ENCODE results near the gene NAA80.

Gene NAA80

GRCh38 chr3:50254577-50255250 lies 44.5 kb downstream of the NAA80 start:
- FAIRE-seq: no peak

GRCh38 chr3:50251220-50251619 lies 48.0 kb downstream of the NAA80 start:
- FAIRE-seq: no peak

GRCh38 chr3:50250514-50250913 lies 48.7 kb downstream of the NAA80 start:
- FAIRE-seq: no peak

- FAIRE-seq: no peak
Measured at GRCh38 chr3:50249457-50249856, 49.7 kb downstream of the NAA80 start.

- no peak for FAIRE-seq
Measured at GRCh38 chr3:50248387-50248786, 50.8 kb downstream of the NAA80 start.

GRCh38 chr3:50246517-50246954 lies 52.7 kb downstream of the NAA80 start:
- no peak for FAIRE-seq

Measured in islet of Langerhans (tissue), 1 donor.